ENCODE measurements around the gene OR4Q2.

- TF ChIP-seq, protein P1, sequence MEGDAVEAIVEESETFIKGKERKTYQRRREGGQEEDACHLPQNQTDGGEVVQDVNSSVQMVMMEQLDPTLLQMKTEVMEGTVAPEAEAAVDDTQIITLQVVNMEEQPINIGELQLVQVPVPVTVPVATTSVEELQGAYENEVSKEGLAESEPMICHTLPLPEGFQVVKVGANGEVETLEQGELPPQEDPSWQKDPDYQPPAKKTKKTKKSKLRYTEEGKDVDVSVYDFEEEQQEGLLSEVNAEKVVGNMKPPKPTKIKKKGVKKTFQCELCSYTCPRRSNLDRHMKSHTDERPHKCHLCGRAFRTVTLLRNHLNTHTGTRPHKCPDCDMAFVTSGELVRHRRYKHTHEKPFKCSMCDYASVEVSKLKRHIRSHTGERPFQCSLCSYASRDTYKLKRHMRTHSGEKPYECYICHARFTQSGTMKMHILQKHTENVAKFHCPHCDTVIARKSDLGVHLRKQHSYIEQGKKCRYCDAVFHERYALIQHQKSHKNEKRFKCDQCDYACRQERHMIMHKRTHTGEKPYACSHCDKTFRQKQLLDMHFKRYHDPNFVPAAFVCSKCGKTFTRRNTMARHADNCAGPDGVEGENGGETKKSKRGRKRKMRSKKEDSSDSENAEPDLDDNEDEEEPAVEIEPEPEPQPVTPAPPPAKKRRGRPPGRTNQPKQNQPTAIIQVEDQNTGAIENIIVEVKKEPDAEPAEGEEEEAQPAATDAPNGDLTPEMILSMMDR (conservative IDR thresholded peaks at IDR 0.05 in 1 of 2, IDR thresholded peaks at IDR 0.05 in 1 of 2; ENCODE audit: extremely low read depth in 1 of 2, insufficient read depth in 1 of 2, low read depth in 1 of 2, low read length in 2 of 2) = no peak
- no peak for TF ChIP-seq EZH2 (IDR thresholded peaks at IDR 0.05; ENCODE audit: borderline replicate concordance, low read length)
These were observed 26.7 kb upstream of the OR4Q2 start, which contains the start of gene OR4K15 for GRCh38 chr14:19975291-19975690.
